C4-2B (cell line): ENCODE results near the gene SHISA8.

Experiments
- CTCF ChIP-seq: fragments of 450-650 bp; conservative IDR thresholded peaks from 2 replicates; pipeline ENCODE4 v1.5.1; 2017; ENCODE audit warnings: mild to moderate bottlenecking
- ZFX ChIP-seq: fragments of 450-650 bp; IDR thresholded peaks from 2 replicates; pipeline ENCODE4 v1.6.1; 2017

GRCh38 chr22:41893591-41894375 lies 21.1 kb downstream of the SHISA8 start:
- TF ChIP-seq CTCF (no peak), ZFX (no peak)
